Left colon (tissue), 2 donors: ENCODE results near the gene NUDT16. TPM values are rescaled to one million over a fixed set of nuclear protein-coding genes. Genes with fewer than 3 reads are reported as not detected.
A peak's percentile ranks its signal among the peaks of the same experiment; 100 is the strongest.
"Not testable (repeated sequence)": the region's sequence is repeated elsewhere in the genome, so short reads cannot be mapped to it uniquely, and the experiment has no call there.

Source experiments
- ATAC-seq: fragments of 200-7000 bp; cut with Tn5 transposase; one replicate; pipeline ENCODE4 v1.9.1; 2020; ENCODE audit warnings: mild to moderate bottlenecking, moderate library complexity
- DNase-seq, 2 donors: peaks; one replicate each; pipeline ENCODE4 v3.0.0-alpha.2; 2020
- intact Hi-C, 2 donors: fragments of 100-400 bp; cut with DNase I in 1 of 2; cut with micrococcal nuclease in 1 of 2; formaldehyde crosslinking; loops; one replicate each; pipeline versions ENCODE4 v1.11.2 to v1.14.0; 2022; cut with DNase I, micrococcal nuclease
- long read RNA-seq: library from polyadenylated mRNA; unstranded; transcript quantifications from one replicate; pipeline ENCODE4 v2.0.0, GENCODE V29; 2021
- total RNA-seq, 2 donors: library from RNA; stranded (reverse); fragmentation: NEBNext Ultra II Directional; extraction: Animal tissue kit (Norgen Biotek cat#: 25700); gene quantifications; one replicate each; pipeline ENCODE4 v1.2.1, GENCODE V29; 2021
- donor health status: DM: no; HTN: no; CAD: no.
- donor health status: DM: yes; HTN: yes; CAD: no.

The NUDT16 gene
- total RNA-seq = 10 to 100 TPM; 39.0 to 51.7 TPM
- long read RNA-seq, full-length matches to known transcripts = 24 of 35 reads
- long read RNA-seq, partial matches to known transcripts = 3 of 35 reads
- long read RNA-seq, other reads (novel, unspliced or antisense) = 8 of 35 reads

DNA sequence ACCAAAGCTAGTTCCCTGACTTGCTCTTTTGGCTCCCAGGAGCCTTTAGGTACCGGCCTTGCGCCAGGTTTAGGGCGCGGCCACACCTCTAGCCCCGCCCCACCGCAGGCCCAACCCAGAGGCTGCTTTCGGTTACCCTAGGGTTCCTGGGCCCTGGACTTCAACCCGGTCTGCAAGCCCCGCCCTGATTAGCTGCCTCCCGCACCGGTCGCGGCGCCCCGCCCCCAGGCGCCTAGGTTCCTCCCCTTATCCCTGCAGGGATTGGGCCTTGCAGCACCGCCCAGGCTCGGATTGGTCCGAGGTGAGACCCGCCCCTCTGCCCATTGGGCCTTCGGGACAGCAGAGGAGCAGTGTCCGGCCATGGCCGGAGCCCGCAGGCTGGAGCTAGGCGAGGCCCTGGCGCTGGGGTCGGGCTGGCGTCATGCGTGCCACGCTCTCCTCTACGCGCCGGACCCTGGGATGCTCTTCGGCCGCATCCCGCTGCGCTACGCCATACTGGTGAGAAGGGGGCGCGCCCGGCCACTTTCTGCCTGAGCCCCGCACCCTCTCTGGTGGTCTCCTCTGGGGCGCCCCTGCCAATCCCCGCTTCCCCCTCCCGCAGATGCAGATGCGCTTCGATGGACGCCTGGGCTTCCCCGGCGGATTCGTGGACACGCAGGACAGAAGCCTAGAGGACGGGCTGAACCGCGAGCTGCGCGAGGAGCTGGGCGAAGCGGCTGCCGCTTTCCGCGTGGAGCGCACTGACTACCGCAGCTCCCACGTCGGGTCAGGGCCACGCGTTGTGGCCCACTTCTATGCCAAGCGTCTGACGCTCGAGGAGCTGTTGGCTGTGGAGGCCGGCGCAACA is at the start of gene NUDT16:
Gene NUDT16, plus strand, starts transcription at position 330 of the 847 bp plus-strand sequence. Its CDS starts 31 bp downstream, at position 361.
- intact Hi-C loops = loop anchor here in 1 of 2 donors (10.0 kb wide), 2 partner anchors 123 to 347 kb away; partner anchors contain the start of gene MRPL3
- peak; percentile 88 for ATAC-seq

DNA sequence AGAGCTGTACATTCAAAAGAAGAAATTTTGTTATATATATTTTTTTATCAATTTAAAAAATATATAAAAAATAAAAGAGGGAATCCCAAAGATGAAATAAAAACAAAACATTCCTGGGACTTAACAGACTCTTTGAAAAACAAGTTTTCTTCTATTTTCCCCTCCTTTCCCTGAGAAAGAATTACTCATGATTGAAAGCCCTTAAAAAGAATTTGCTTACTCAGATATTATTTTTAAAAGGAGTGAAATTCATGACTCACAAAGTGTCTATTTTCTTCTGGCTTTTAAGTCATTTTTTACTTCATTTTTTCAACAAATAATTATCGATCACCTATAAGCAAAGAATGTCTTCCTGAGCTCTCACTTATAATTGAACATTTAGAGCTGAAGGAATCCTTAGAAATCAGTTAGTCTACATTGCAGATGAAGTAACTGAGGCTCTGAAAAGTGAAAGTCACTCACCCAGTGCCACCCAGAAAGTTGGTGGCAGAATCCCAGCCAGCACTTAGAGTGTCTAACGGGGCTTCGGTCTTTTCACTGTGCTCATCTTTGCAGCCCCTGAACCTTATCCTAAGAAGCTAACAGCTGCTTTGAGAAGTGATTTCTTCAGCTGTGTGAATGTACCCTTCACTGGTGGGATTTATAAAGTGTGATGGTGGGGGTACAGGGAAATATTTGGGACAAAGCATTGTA is 42.5 kb upstream of the NUDT16 start:
- intact Hi-C loops = no loop called here
- ATAC-seq (no peak), DNase-seq (no peak)

More for the DNA sequence above, at the start of gene NUDT16:
- peak; percentile 99 to 100 for DNase-seq

DNA sequence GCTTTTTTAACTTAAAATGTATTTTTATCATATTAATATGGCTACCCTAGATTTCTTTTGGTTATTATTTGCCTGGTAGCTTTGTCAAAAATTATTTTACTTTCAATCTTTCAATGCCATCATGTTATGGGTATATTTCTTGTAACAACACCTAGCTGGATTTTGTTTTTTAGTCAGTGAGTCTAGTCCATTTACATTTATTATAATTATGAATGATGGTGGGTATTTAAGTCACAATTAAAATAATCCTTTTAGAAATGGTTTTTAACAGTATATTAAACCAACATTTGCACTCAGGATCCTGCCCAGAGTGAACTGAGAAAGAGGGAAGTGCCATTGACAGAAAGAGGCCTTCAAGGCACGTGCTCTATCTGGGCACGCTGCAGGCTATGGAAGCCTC is 39.8 kb upstream of the NUDT16 start:
- ATAC-seq (no peak), DNase-seq (no peak)
- intact Hi-C loops = no loop called here

- intact Hi-C loops = no loop called here
- ATAC-seq = no peak
- no peak for DNase-seq
These were observed 32.7 kb upstream of the NUDT16 start for GRCh38 chr3:131348911-131349310.

- intact Hi-C loops = no loop called here
- ATAC-seq (no peak), DNase-seq (no peak)
These were observed 32.1 kb upstream of the NUDT16 start for GRCh38 chr3:131349454-131349853.

DNA sequence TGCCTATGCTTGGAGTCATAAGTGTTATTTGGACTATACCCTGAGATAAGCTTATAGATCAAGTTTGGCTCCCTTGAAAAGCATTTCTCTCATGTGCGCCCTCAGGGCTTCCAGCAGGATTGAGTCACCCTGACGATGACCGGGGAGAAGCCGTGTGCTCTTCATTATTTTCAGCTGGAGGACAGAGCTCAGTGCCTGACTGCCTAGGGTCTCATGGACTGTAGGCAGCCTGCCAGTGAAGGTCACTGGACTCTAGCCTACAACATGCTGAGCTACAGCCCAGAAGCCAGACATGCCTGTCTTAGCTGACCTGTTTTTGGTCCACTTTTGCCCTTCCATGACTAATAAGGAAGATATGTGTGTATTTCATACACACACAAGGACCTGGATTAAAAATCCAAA is 31.6 kb upstream of the NUDT16 start:
- intact Hi-C loops = no loop called here
- DNase-seq (no peak), ATAC-seq (no peak)

- DNase-seq = no peak
- ATAC-seq = no peak
- intact Hi-C loops = no loop called here
These were observed 31.1 kb upstream of the NUDT16 start for GRCh38 chr3:131350506-131350905.

GRCh38 chr3:131353016-131353877 is 28.3 kb upstream of the NUDT16 start:
- DNase-seq = no peak
- intact Hi-C loops = no loop called here
- no peak for ATAC-seq

DNA sequence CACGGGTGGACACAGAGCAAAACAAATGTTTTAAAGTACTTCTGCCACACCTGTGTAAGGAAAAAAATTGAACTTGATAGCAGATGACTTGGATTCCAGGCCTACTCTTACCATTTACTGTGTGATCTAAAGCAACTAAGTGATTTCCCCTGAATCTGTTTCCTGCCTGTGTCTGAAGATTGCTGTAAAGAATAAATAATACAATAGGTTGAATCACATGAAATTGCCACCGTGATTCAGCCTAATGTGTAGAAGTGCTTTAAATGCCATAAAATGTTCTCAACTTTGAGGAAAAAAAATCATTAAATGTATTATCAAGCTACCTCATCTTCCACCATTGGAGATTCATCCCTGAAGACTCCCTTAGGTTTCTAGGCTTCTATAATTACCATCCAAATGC is 27.6 kb upstream of the NUDT16 start:
- intact Hi-C loops = no loop called here
- ATAC-seq (no peak), DNase-seq (no peak)

DNA sequence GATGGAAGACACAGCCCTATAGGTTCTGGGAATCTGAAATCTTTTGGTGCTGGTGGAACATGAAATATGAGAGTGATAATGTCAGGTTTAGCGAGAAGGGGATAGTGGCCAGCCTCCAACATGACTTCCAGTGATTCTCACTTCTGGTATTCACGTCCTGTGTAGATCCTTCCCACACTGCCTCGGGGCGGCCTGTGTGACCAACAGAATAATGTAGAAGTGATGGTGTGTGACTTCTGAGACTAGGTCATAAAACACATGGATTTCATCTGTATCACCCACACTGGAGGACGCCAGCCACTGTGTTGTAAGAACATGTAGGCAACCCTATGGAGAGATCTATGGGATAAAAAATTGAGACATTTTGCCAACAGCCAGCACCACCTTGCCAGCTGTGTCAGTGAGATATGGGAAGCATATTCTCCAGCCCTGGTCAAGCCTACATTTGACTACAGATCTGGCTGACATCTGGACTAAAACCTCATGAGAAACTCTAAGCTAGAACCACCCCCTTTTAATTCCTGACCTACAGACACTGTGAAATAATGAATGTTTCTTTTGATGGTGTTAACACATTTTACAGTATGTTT is 25.5 kb upstream of the NUDT16 start:
- no peak for ATAC-seq
- DNase-seq = no peak
- intact Hi-C loops = no loop called here

DNA sequence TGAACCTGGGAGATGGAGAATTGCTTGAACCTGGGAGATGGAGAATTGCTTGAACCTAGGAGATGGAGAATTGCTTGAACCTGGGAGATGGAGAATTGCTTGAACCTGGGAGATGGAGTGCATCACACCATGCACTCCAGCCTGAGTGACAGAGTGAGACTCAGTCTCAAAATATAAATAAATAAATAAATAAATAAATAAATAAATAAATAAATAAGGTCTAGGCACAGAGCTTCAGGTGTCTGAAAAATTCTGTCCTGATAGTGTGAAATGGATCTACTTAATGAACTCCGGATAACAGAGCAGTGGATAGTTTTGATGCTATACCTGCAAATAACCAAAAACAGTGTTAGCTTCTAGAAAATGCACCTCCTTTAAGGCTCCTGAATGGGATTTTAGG is 24.3 kb upstream of the NUDT16 start:
- ATAC-seq (no peak), DNase-seq (no peak)
- intact Hi-C loops = no loop called here

- ATAC-seq (no peak), DNase-seq (no peak)
These were observed 21.3 kb upstream of the NUDT16 start for GRCh38 chr3:131360191-131360755.

DNA sequence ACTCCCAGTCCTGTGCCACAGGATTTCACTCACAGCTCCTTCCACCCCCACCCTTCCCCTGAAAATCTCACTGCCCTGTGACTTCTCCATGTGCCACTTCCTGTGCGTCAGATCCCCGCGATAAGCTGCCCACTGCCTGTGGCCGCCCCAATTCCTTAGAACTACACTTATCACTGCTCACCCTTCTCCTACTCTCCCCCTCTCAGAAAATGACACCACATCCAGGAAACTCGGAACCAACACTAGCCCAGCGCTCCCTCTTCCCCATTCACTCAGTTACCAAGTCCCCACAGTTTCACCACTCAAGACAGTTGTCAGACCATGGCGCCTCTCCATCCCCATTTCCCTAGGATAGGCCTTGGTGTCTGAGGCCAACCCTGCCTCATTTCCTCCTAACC is 20.5 kb upstream of the NUDT16 start:
- DNase-seq = peak in 1 of 2 donors; percentile 41
- ATAC-seq, intact Hi-C loops: not testable (repeated sequence)

More at GRCh38 chr3:131360191-131360755, 21.3 kb upstream of the NUDT16 start:
- intact Hi-C loops = no loop called here

DNA sequence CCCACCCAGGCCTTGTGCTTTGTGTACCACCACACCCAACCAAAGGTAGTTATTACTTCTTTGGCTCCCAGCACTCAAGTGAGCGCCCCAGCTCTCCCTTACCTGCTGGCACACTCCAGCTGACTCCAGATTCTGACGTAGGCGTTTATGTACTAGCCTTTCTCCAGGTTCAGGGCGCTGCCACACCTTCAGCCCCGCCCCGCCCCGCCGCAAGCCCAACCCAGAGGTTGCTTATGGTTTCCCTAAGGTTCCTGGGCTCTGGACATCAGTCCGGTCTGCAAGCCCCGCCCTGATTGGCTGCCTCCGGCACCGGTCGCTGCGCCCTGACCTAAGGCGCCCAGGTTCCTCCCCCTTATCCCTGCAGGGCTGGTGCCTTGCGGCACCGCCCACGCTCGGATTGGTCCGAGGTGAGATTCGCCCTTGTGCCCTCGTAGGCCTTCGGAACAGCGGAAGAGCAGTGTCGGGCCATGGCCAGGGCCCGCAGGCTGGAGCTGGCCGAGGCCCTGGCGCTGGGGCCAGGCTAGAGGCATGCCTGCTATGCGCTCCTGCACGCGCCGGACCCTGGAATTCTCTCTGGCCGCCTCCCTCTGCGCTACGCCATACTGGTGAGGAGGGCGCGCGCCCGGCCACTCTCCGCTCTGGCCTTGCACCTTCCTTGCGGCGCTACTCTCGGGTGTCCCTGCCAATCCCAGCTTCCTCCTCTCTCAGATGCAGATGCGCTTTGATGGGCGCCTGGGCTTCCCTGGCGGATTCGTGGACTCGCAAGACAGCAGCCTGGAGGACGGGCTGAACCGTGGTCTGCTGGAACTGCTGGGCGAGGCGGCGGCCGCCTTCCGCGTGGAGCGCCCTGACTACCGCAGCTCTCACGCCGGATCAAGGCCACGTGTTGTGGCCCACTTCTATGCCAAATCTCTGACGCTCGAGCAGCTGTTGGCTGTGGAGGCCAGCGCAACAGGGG is 19.8 kb upstream of the NUDT16 start:
- intact Hi-C loops = no loop called here
- peak; percentile 92 for ATAC-seq
- DNase-seq = peak; percentile 94 to 98

- intact Hi-C loops = no loop called here
- peak; percentile 26 to 38 for DNase-seq
- peak; percentile 22 for ATAC-seq
These were observed 18.3 kb upstream of the NUDT16 start for GRCh38 chr3:131363275-131363674.

GRCh38 chr3:131370935-131371687 is 10.5 kb upstream of the NUDT16 start:
- intact Hi-C loops = no loop called here
- peak; percentile 51 for ATAC-seq
- no peak for DNase-seq

DNA sequence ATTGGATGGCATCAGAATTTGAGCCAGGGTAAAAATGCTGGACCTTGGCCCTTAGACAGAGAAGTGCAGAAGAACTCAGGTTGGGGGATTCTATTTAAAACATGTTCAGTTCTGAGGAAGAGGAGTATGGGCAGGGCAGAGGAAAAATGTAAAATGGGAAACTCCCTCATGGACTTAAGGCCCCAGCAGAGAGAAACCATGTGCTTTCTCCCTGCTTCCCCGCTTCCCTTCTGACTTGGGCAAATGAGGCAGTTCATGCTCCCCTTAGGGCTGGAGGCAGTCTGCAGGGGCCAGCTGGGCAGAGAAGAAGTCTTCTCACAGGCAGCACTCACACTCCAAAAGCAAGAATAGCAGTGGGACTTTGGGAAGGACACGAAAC is 9.9 kb upstream of the NUDT16 start:
- DNase-seq (no peak), ATAC-seq (no peak)
- intact Hi-C loops = no loop called here
